Hematopoietic multipotent progenitor cell (in vitro differentiated cells): ENCODE data around the gene IKBKE. TPM values are rescaled to one million over a fixed set of nuclear protein-coding genes. Genes with fewer than 3 reads are reported as not detected.

Source experiments
- DNase-seq, 3 donors: peaks; one replicate each; pipeline ENCODE4 v3.0.0-alpha.2; 2011 to 2015; ENCODE audit warnings: low read depth in 2 of 3, low spot score in 2 of 3
- small RNA-seq: library from RNA; depleted of rRNA; stranded (forward); fragments of <200 nt; gene quantifications from one replicate; pipeline ENCODE3, GENCODE V24; 2012
- total RNA-seq: library from RNA; depleted of rRNA; stranded (reverse); fragments of >200 nt; gene quantifications from one replicate; pipeline ENCODE4 v1.2.3, GENCODE V29; 2012

The IKBKE gene
- total RNA-seq, 1 donor: 29.4 TPM

GRCh38 chr1:206537141-206537540 is 66.9 kb downstream of the IKBKE start:
- DNase-seq: no peak

GRCh38 chr1:206538086-206538770 is 68.0 kb downstream of the IKBKE start:
- DNase-seq: peak in 1 of 3 donors; percentile 18

GRCh38 chr1:206538901-206539640 is 68.8 kb downstream of the IKBKE start:
- DNase-seq: no peak

GRCh38 chr1:206540044-206540780 is 69.9 kb downstream of the IKBKE start:
- no peak for DNase-seq

- DNase-seq: no peak
Measured at GRCh38 chr1:206541236-206541833, 71.1 kb downstream of the IKBKE start.

- DNase-seq: peak; percentile 60 to 80 (median 68)
Measured at GRCh38 chr1:206544562-206545257, 74.4 kb downstream of the IKBKE start.

GRCh38 chr1:206545351-206545750 is 75.1 kb downstream of the IKBKE start:
- no peak for DNase-seq

Small RNA genes within 50 kb of the gene (small RNA-seq; reads per million reads assigned to genes)
- gene MIR6769B: not detected

Other genes with a start within 250 kb of the IKBKE start
- 19.1 TPM for gene RASSF5, start 37.1 kb downstream of the IKBKE start, total RNA-seq
- 75.4 TPM for gene EIF2D, start 142.0 kb downstream of the IKBKE start, total RNA-seq
- 11.0 TPM for gene DYRK3, start 165.1 kb downstream of the IKBKE start, total RNA-seq
- 56.3 TPM for gene MAPKAPK2, start 214.4 kb downstream of the IKBKE start, total RNA-seq